Stimulated activated CD4-positive, alpha-beta T cell treated with anti-CD3 and anti-CD28 coated beads, Interleukin-2, amount 100 ng/mL, for 24 hours (primary cell): ENCODE results near the gene ADARB2.

Experiments
- DNase-seq, 2 donors: peaks; one replicate each; pipeline ENCODE4 v3.0.0-alpha.2; 2020

The ADARB2 gene

DNA sequence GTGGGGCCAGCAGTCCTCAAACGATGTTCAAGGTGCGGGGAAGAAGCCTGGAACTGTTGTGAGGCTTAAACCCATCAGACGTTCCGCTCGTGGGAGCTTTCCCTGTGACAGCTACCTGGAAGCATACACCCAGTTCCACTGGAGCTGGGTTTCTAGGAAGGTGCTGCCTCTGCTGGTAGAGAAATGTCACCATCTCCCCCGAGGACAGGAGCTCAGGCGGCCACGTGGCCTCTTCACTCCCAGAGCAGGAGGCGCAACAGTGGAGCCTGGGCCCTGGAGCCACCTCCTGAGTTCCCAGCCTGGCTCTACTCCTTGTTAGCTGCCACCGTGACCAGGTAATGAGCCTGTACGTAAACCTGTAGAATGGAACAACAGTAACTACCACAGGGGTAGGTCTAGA is 156.1 kb downstream of the ADARB2 start:
- DNase-seq: no peak

DNA sequence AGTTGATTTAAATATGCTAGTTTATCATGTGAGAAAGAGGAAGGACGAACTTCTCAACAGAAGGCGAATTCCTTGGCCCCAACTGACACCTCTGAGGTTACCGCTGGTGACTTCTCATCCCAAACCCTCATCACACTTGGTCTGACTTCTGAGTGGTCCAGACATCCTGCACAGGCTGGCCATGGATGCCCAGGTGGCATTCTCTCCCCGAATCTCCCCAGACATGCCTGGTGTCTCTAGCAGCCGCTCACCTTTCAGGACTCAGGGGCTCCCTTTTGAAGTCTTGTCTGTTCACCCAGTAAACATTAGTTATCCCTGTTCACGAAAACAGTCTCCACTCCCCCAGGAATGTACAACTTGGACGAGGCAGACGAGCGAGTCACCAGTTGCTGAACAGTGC is 157.7 kb downstream of the ADARB2 start:
- no peak for DNase-seq

DNA sequence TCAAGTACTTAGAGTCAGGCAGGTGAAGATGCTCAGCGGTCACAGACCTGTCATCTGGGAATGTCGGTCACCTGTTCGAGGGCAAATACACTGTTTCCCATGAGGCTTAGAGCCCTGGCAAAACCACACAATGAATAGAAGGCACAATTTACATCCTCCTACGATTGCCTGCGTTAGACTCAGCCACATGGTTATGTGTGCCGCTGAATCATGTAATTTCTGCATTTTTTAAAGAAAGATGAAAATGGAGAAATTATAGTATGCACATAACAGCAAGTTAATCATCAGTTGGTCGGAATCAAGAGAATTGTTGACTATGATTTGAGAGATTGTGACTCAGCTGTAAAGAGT is 158.2 kb downstream of the ADARB2 start:
- DNase-seq: no peak

DNA sequence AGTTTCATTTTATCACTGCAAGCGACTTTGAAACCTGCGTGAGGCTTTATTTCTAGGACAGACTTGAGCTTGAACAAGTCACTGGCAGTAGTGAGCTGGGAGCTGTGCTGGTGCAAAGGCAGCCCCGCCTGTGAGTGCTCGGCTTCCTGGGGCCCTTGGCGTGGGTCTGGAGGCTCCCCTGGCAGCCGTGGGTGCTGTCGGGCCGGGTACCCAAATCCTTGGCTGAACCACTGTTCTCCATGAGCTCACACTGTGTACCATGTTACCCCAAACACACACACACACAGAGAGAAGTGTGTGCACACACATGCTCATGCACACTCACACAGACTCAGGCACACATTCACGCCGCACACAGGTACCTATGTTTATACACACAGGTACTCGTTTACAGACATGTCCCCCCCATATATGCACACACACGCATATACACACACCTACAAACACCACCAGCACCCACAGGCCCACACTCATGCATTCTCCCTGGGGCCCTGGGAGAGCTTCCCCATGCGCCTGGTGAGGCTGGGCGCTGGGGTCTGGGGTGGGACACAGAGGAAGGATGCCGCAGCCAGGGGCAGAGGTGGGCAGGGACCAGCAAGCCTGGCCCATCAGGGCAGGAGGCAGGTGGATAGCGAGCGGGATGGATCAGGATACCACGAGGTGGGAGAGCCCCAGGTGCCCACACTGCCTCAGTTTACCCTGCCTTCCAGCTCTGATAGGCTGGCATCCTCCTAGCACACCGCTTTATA is 158.8 kb downstream of the ADARB2 start:
- no peak for DNase-seq

DNA sequence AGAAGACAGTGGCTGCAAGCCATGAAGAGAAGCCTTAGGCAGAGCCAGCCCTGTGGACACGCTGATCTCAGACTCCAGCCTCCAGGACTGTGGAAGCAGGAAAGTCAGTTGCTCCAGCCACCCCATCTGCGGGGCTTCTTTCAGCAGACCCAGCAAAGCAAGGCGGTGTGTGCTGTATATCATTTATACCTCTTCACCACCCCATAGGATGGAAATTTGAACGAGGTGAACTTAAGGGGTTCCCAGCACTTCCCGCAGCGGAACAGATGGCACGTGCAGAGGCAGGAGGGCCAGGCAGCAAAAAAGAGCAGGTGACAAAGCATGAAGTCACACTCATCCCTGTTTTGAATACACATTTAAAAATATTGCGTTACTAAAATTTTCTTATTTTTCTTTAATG is 159.4 kb downstream of the ADARB2 start:
- no peak for DNase-seq

DNA sequence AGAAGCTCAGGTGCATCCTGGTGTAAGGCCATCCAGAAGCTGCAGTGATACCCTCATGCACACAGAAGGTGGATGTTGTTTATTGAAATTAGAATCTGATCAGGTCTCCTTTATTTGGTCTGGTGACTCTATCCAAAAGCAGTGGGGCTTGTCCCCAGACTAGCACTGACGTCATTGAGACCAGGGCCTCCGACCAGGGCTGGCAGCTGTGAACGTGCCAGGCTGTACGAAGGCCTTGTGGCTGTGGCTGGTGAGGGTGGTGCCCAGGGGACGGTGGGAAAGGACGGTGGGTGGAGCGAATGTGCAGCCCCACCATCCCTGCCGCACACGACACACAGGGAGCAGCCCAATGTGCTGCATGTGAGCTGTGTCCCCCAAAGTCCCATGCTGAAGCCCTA is 160.0 kb downstream of the ADARB2 start:
- no peak for DNase-seq

DNA sequence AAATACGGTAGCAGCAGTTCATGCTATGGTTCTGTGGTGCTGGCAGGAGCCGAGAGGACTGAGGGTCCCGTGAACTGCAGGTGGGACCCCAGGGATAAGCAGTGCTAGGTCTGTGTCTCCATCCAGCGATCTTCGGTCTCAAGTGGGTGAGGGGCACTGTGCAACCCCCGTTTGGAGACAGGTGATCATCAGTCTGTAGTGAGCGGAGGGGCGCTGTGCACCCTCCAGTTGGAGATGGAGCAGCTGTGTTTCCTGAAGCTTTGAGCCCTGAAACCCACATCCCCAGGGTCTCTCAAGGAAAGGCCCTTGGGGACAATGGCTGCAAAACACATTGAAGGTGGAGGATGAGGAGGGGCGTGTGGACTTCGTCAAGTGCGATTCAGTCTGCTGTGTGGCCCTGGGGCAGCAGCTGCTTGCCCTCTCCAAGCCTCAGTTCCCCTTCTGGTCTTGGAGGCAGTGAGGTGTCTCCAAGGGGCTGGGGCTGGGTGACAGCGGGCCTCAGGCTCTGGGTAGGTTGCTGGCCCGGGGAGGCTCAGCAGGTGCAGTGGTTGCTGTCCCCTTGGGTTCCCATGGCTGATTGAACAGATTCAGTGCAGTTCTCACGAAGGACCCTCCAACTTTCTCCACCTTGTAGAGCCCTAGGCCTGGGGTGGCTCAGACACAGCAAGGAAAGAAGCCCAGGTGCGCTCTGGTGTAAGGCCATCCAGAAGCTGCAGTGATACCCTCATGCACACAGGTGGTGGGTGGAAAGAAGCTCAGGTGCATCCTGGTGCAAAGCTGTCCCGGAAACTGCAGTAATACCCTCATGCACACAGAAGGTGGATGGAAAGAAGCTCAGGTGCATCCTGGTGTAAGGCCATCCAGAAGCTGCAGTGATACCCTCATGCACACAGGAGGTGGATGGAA is 160.6 kb downstream of the ADARB2 start:
- DNase-seq: no peak

DNA sequence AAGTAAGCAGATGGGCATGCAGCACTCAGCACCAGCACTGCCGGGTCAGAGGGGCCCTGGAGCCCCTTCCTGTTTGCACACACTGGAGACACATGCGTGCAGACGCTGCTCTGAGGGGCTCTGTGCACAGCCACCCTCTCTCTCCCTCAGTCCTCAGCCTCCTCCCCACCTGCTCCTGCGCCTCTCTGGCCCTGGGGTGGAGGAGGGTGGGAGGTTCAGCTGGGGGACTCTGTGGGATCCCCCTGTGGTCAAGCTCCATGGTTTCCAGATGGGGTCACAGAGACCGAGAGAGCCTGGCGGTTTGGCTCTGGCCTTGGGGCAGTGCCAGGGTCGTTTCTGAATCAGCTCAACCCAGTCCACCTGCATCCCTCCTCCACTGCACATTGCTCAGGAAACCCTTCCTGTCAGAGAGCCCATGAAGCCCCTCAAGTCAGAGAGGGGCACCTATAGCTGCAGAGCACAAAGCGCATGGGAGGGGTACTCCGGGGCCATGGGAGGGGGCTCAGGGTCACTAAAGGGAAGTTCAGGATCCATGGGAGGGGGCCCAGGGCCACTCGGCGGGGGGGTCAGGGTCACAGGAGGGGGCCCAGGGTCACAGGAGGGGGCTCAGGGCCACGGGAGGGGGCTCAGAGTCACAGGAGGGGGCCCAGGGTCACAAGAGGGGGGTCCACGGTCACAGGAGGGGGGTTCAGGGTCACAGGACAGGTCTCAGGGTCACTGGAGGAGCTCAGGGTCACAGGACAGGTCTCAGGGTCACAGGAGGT is 161.7 kb downstream of the ADARB2 start:
- DNase-seq: no peak

DNA sequence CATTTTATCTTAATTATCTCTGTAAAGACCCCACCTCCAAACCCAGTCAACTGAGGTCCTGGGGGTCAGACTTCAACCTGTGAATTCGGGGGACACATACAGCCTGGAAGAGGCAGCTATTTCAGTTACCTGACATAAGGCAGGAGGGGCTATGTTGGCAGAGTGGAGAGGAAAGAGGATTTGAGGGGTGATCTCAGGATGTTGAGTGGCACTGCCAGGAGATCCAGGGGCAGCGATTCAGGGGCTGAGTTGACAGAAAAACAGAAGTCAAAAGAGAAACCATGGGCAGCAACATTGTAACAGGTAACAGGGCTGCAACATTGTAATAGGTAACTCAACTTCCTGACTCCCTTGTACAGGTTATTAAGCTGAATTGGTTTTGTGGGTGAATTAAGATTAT is 162.6 kb downstream of the ADARB2 start:
- no peak for DNase-seq

DNA sequence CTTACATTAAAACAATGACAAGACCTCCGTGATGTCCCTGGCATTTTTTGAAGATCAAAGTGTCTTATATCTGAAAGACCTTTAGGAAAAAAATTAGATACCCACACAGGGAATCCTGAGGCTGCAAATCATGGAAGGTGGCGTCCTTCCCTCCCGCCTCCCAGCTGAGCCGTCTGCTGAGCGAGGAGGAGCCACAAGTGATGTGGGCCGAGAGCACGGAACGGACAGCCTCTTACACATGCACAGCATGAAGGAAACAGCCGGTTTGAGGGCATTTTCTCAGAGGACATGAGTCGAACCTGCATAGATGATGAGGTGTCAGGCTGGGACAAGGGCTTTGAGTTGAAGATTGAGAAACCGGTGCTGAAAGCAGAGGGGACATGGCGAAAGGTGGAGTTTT is 163.3 kb downstream of the ADARB2 start:
- DNase-seq: no peak

DNA sequence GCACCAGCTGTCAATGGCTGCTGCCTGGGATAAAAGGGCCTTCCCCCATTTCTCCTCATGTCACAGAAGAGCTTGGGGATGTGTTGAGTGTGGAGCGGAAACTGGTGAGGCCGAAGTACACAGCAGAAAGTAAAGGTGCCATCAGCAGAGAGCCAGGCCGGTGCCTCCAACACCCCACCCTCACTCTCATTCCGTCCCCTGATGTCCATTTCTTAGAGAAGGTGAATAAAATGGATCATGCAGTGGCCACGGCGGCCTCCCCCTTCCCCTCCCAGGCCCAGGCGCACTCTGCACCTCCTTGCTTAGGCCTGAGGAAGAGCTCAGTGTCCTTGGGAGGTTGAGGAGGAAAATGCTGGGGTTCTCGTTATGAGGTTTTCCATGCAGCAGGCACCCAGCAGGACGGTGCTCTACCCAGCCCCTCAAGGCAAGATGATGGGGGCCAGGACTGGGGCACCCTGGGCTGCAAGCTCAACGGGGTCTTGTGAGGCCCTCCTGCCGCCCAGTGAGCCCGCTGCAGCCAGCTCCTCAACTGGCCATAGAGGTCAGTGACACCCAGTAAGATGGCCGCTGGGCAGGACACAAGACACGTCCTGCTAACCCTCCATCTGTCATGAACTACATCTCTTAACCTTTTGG is 163.9 kb downstream of the ADARB2 start:
- DNase-seq: no peak

DNA sequence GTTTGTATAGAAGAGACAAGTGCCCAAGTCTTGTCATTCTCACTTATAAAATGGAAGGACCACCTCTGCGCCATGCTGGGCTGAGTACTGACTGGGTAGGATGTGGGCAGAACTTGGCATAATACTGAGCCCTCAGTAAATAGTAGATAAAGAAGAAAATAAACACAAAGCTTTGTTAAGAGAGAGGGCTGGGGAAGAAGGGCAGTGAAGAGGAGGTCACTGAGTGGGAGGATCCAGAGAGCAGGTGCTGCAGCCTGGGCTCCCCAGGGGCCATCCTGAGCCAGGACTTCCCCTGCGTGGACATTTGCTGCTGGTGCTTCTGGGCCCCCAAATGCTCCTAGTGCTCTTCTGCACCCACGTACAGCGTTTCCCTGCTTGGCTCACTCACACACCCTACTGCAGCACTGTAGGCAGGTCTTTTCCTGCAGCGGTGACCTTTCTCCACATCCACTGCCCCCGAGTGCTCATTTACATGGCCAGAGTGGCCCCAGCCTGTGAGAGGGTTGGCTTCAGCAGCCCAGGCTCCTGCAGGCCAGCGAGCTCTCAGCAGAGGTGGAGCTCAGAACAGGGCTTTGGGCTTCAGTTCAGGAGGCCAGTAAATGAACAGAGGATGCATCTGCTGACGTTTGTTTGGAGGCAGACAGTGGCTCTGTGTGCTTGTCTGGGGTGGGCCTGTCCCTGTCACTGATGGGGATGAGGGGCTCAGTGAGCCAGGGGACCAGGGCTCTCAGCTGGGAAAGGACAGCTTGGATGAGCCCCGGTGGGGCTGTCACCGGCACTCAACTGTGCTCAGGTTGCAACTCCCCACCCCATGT is 164.6 kb downstream of the ADARB2 start:
- DNase-seq: no peak

DNA sequence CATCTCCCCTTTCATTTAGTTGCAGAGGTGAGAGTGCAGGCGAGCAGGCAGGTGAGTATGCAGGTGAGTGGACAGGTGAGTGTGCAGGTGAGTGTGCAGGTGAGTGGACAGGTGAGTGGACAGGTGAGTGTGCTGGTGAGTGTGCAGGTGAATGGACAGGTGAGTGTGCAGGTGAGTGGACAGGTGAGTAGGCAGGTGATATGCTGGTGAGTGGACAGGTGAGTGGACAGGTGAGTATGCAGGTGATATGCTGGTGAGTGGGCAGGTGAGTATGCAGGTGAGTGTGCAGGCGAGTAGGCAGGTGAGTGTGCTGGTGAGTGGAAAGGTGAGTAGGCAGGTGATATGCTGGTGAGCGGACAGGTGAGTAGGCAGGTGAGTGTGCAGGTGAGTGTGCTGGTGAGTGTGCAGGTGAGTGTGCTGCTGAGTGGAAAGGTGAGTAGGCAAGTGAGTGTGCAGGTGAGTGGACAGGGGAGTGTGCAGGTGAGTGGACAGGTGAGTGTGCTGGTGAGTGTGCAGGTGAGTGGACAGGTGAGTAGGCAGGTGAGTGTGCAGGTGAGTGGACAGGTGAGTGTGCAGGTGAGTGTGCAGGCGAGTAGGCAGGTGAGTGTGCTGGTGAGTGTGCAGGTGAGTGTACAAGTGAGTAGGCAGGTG is 165.6 kb downstream of the ADARB2 start:
- DNase-seq: no peak

DNA sequence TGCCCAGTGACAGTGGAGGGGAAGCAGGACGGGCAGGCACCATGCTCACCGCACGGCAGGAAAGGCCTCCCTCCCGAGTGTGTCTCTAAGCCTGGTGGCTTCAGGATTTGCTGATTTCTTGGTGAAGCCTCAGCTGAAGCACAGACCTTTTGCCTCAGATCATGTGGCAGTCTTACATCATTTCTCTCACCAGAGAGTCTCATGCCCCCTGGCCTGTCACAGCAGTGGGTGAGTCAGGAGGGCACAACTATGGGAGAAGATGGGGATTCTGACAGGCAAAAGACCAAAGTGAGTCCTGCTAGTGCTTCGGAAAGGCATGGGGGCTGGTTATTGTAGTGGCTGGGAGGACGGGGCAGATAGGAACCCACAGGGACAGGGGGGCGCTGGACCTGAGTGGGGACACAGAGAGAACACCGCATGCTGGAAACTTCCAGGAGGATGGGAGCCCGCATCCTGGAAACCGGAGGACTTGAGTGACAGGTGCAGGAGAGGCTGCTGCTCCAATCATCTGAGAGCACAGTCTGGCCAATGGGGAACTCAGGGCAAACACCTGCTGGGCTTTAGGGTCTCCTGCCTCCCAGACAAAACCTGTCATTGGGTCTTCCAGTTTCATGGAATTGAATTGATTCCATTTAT is 166.8 kb downstream of the ADARB2 start:
- DNase-seq: no peak

DNA sequence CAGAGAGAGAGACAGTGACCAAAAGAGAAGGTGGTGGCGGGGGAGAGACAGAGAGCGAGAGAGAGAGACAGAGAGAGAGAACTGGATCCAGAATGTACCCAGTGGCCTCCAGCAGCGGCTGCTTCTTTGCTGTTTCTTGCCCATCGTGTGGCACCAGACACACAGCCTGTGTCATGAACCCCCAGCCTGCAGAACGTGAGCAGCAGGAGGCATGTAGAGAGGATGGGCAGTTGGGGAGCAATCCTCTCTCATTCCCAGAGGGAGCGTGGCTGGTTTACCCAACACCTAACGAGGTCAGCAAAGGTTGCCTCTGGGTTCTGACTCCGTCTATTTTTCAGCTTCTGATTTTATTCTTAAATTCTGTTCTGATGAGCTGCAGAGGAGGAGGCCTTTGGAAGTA is 168.1 kb downstream of the ADARB2 start:
- DNase-seq: no peak

DNA sequence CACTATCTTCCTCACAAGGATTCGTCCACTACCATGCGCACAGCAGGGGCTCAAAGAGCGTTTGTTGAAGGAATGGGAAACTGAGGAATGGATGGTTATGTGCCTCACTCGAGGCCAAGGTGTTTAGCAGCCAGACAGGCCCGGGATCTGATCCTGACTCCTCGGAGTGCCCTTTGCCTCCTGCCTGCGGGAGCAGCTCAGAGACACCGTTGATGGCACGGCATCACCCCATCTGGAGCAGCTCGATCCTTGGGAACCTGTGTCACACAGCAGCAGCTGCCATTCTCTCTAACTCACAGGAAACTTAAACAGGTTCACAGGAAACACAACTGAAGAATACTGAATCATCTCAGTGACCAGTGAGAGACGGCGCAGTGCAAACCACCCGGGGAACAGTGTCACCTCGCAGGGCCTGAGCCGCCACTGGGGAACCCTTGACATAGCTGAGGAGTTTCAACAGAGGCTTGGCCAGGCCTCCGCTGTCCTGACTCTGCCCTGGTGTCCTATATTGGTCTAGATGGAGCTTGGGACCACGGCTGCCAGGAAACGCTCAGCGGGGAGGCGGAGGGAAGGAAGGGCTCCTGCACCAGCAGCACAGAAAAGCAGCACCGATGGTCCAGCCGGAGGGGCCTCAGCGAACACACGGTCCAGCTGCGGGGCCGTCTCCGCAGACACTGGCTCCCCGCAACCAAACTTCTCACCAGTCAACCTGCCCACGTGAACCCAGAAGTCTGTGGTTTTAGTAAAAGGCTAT is 169.4 kb downstream of the ADARB2 start:
- no peak for DNase-seq

DNA sequence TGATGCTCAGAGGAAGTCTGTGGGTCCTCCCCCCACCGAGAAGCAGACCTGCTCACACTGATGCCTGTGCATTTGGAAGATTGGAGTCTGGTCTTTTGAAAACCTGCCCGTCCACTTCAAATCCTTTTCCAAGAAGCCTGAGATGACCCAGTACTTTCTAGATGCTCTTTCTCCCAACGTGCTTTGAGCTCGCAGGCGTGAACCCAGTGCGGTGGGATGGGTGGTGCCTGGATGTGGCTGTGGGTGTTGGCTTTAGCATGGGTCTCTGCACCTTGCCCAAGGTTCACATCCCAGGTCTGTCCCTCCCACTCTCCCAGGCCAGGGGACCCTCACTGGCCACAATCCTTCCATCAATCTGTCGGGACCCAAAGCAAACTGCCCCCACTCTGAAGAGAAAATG is 170.2 kb downstream of the ADARB2 start:
- no peak for DNase-seq

DNA sequence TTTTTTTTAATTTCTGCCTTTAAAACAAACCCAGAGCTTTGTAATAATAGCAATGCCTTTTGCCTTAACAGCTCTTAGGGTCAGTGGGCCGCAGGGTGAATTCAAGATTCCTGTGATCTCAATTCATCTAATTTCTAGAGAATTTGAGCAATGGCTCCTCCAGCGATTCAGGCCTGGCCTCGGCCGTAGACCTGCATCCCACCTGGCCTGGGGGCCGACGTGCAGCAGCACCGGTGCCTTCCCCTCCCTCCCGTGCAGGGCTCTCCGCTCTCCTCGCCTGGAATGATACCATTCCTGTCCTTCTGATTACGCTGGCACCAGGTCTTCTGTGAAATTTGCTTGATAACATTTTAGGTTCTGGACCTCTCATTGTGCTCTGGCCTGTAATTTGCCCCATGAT is 172.5 kb downstream of the ADARB2 start:
- no peak for DNase-seq

DNA sequence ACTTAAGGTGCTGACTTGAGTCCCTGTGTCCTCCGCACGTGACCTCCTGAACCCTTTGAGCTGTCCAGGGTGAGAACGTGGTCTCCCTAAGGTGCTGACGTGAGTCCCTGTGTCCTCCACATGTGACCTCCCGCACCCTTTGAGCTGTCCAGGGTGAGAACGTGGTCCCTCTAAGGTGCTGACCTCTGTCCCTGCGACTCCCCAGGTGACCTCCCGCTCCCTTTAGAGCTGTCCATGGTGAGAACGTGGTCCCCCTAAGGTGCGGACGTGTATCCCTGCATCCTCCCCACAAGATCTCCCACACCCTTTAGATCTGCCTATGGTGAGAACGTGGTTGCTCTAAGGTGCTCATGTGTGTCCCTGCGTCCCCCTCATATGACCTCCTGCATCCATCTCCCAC is 174.3 kb downstream of the ADARB2 start:
- DNase-seq: no peak

DNA sequence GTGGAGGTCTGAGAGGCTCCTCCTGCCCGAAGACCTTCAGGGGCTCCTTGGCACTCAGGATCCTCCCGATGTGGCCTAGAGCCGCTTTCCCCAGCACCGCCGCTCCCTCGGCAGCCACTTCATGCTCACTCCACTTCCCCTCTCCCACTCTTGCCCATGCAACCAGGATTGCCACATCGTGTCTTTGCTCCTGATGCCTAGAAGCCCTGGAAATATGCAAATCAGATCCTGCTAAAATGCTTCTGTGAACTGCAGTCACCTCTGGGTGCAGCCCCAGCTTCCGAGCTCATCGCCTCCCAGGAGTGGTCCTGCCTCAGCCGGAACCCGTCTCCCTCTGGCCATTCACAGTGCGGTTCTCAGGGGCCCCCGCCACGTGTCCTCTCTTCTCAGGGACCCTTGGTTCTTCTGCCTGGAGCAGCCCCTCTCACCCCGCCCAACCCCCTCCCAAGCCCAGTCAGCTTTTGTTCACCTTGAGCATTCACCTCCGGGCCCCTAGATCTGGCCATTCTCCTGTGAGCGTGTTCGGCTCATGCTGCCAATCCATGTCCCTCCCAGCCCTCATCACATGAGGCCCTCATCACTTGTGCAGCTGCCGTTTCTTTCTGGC is 175.5 kb downstream of the ADARB2 start:
- DNase-seq: no peak
